GM12892 (cell line): ENCODE data around the gene MPHOSPH9.

Source experiments
- DNase-seq: peaks from one replicate; pipeline ENCODE4 v3.0.0; 2011; ENCODE audit not compliant: insufficient read length
- FAIRE-seq: peaks from 2 replicates; lab custom pipeline; 2011; peaks lifted over from hg19 to GRCh38; lab: Jason Lieb, UNC
- POLR2A ChIP-seq: IDR thresholded peaks from 2 replicates; pipeline ENCODE4 v1.6.1; 2011; ENCODE audit warnings: low read depth, low read length, control low read depth
- POLR2AphosphoS5 ChIP-seq: IDR thresholded peaks from 2 replicates; pipeline ENCODE4 v1.6.1; 2011; ENCODE audit warnings: low read depth, low read length, control low read depth
- TAF1 ChIP-seq: IDR thresholded peaks from 2 replicates; pipeline ENCODE4 v1.6.1; 2011; ENCODE audit warnings: low read depth, mild to moderate bottlenecking, control low read depth, low read length, borderline replicate concordance

The MPHOSPH9 gene

DNA sequence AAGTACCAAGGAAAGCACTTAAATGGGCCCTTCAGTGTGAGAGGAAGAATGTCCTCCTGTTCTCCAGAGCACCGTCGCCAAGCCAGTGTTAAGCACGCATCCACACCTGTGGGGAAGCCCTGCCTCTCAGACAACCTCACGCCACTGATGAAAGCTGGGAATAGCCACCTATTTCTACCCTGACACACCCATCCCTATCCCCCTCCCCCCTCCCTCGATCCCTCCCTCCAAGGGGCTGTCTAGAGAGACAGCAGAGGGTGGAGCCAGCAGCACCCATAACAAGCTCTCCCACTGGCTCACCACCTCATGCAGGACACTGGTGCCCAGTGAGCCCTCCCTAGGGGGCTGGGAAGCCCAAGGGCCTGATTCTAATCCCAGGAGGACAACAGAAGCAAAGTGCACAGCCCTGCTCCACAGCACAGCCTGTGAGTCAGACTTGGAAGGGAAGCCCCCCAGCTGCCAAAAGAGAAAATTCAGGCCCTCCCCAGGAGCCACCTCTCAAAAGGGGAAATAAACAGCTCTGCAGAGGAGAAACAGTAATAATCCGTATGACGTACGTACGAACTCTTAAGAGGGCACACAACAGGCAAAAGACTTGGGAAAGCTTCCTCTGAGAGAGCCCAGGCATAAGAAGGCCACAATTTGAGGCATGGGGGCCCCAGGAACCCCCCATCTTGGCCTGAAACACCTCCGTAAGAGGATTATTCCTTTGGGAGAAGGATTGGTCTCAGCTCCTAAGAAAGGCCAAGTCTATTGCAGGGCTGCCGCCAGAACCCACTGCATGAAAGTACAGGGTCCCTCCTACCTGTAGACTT lies 89.8 kb downstream of the MPHOSPH9 start:
- no peak for FAIRE-seq
- TF ChIP-seq TAF1 (no peak), POLR2AphosphoS5 (no peak), POLR2A (no peak)
- no peak for DNase-seq

GRCh38 chr12:123142518-123142840 lies 90.5 kb downstream of the MPHOSPH9 start:
- TF ChIP-seq TAF1: no peak
- TF ChIP-seq POLR2A: no peak
- TF ChIP-seq POLR2AphosphoS5: no peak
- no peak for DNase-seq
- FAIRE-seq: no peak

DNA sequence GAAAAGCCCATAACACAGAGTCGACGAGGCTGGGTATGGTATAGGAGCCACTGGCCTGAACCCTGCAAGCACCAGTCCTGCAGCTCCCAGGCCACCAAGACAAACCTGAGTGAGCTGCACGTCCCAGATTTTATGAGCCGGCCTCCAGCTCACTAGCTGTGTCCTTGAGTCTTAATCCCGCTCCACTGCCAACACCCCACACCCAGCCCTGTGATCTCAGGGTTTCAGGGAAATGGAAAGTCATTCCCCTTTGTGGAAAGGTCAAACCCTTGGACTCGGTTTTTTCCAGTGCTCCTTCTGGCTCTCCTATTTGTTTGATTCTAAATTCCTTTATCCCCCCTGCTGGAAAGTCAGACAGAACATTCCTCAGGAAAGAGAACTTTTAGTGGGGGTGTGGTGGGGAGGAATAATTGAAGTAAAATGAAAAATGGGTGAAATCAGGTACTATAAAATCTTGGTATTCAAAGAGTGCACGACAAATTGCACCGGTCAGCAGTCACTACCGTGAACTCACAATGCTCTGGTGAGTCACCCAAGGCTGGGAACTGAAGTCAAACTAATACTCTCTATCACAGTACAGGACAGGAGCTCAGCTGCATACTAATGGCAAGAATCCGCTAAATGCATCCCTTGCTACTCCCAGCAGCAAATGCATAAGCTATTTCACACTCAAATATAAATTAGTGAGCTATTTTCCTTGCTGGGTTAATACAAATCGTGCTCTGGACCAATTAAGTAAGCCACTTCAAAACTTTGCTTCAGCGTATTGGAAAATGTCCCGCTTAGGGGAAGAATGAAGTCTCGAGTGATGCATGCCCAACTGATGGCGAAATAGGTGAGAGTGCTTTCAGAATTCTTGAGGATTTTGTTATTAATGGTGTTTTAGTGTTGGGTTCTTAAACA lies 91.1 kb downstream of the MPHOSPH9 start:
- TF ChIP-seq POLR2AphosphoS5 (no peak), POLR2A (no peak), TAF1 (no peak)
- FAIRE-seq (no peak), DNase-seq (no peak)

DNA sequence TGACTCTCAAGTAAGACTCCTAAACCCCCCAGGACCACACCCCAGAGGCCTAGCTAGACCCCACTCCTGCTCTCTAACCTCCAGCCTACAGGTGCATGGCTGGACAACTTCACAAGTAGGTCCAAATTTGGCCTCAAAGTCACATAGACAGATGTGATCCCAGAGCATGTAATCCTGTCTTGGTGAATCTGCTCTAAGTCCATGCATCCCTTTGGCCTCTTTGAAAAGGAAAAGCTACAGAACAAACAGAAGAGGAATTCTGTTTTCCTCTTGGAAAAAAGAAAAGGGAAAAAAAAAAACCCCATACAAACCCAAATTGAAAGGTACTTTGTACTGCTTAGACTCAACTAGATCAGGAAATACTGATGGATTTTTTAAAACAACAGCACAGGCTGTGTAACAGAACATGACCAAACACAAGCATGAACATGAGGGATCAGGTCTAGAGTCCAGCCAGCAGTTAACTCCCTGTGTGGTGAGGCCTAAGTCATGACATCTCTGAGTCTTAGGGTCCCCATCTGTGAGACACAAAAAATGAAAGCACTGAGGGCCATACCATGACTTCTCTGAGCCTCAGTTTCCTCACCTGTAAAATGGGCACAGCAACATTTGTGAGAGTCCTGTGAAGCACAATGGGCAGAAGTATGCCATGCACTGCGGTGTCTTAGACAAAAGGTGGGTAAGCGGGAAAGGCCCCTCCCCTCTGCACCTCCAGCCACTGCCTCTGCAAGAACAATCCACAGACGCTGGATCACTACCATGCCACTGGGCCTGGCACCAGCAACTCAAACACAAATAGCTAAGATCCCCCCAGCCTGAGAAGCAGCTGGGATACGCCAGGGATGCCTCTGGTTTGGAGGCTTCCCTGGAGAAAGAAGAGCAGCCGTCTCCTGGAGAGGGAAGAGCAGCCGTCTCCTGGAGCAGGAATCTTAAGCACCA lies 92.0 kb downstream of the MPHOSPH9 start:
- no peak for FAIRE-seq
- TF ChIP-seq TAF1: no peak
- no peak for TF ChIP-seq POLR2AphosphoS5
- no peak for TF ChIP-seq POLR2A
- no peak for DNase-seq

- TF ChIP-seq TAF1: no peak
- no peak for TF ChIP-seq POLR2AphosphoS5
- no peak for TF ChIP-seq POLR2A
- no peak for FAIRE-seq
- no peak for DNase-seq
Measured at GRCh38 chr12:123139926-123140675, 92.8 kb downstream of the MPHOSPH9 start.

GRCh38 chr12:123135688-123136087 lies 97.3 kb downstream of the MPHOSPH9 start:
- no peak for TF ChIP-seq TAF1
- TF ChIP-seq POLR2A: no peak
- no peak for TF ChIP-seq POLR2AphosphoS5
- FAIRE-seq (no peak), DNase-seq (no peak)

GRCh38 chr12:123134826-123135225 lies 98.1 kb downstream of the MPHOSPH9 start:
- TF ChIP-seq POLR2AphosphoS5: no peak
- no peak for TF ChIP-seq TAF1
- no peak for TF ChIP-seq POLR2A
- no peak for FAIRE-seq
- DNase-seq: no peak

GRCh38 chr12:123134271-123134671 lies 98.7 kb downstream of the MPHOSPH9 start:
- DNase-seq (no peak), FAIRE-seq (no peak)
- TF ChIP-seq TAF1: no peak
- TF ChIP-seq POLR2AphosphoS5: no peak

- FAIRE-seq (no peak), DNase-seq (no peak)
- TF ChIP-seq TAF1: no peak
- no peak for TF ChIP-seq POLR2A
- no peak for TF ChIP-seq POLR2AphosphoS5
Measured at GRCh38 chr12:123133701-123134100, 99.2 kb downstream of the MPHOSPH9 start.

DNA sequence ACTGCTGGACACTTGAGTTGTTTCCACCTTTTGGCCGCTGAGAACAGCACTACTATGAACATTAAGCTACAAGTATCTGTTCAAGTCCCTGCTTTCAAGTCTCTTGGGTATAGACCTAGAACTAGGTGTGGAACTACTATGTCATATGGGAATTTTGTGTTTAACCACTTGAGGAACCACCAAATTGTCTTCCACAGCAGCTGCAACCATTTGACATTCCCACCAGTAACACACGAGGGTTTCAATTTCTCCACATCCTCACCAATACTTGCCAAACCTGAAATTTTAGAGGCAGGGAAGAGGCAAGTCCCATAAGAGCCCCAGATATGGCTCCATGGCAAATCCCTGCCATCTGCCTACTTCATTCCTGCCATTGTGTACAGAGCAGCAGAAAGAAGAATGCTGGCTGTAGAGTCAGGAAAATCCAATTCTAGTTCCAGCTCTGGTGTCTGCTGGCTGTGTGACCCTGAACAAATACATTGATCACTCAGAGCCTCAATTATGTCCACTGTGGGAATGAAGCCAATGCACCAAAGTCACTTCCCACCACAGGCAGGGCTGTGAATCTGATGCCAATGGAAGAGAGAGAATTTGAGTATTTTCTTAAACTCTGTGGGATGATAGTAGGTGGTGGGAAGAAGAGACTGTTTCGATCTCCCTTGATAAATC lies 99.9 kb downstream of the MPHOSPH9 start:
- FAIRE-seq: no peak
- no peak for DNase-seq

More for the DNA sequence above, 99.9 kb downstream of the MPHOSPH9 start:
- TF ChIP-seq POLR2A (no peak), POLR2AphosphoS5 (no peak), TAF1 (no peak)
